HG03565 (cell line): Measurements from ENCODE around the gene GPR148.

ENCODE experiments used
- ATAC-seq: cut with Tn5 transposase; IDR thresholded peaks from one replicate; pipeline ENCODE4 v1.9.1; 2021; ENCODE audit warnings: mild to moderate bottlenecking, moderate library complexity; ENCODE audit not compliant: unreplicated experiment

The GPR148 gene

GRCh38 chr2:130768191-130768855 is 39.5 kb downstream of the GPR148 start:
- no peak for ATAC-seq

GRCh38 chr2:130769343-130769907 is 40.6 kb downstream of the GPR148 start:
- ATAC-seq = no peak

GRCh38 chr2:130776550-130776949 is 47.7 kb downstream of the GPR148 start:
- no peak for ATAC-seq

GRCh38 chr2:130778781-130779180 is 49.9 kb downstream of the GPR148 start:
- ATAC-seq = no peak
